ENCODE results near the gene TMEM62.

GRCh38 chr15:43226436-43227305 lies 93.3 kb downstream of the TMEM62 start:
- no peak for TF ChIP-seq CTCF (IDR thresholded peaks at IDR 0.05)
- no peak for TF ChIP-seq POLR2A (IDR thresholded peaks at IDR 0.05)
